ENCODE measurements around the gene HAPLN3. TPM values are rescaled to one million over a fixed set of nuclear protein-coding genes. Genes with fewer than 3 reads are reported as not detected.

HAPLN3 gene
- total RNA-seq, 6 experiments from 2014 or later, result 7.8 to 17.1 (median 16.5) TPM

DNA sequence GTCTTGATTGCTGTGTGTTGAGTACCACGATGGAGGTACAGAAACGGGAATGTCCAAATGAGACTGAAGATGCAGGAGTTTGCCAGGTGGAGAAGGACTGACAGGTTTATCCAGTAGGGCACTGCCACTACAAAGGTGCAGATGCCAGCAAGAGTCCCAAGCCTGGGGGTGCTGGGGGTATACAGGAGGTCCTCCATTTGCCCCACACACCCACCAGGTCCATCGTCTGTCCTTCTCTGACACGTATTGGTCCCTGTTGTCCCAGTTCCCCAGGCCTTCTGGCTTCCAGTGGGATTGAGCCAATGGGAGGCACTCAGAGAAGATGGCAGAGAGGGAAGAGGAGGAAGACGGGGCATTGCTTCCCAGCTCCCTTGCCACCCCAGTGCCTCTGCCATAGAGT, 6.6 kb downstream of the HAPLN3 start:
- peaks cover 7% of the 10 kb centered on the region; the same call in 1 of the 2 replicates for H3K36me3 Mint-ChIP-seq (ENCODE audit: low read depth)
- peaks cover 7% of the 10 kb centered on the region for H3K27me3 Mint-ChIP-seq (ENCODE audit: insufficient read depth)
- H3K27ac Mint-ChIP-seq, result no peak overlapping the region
- TF ChIP-seq, protein P1, sequence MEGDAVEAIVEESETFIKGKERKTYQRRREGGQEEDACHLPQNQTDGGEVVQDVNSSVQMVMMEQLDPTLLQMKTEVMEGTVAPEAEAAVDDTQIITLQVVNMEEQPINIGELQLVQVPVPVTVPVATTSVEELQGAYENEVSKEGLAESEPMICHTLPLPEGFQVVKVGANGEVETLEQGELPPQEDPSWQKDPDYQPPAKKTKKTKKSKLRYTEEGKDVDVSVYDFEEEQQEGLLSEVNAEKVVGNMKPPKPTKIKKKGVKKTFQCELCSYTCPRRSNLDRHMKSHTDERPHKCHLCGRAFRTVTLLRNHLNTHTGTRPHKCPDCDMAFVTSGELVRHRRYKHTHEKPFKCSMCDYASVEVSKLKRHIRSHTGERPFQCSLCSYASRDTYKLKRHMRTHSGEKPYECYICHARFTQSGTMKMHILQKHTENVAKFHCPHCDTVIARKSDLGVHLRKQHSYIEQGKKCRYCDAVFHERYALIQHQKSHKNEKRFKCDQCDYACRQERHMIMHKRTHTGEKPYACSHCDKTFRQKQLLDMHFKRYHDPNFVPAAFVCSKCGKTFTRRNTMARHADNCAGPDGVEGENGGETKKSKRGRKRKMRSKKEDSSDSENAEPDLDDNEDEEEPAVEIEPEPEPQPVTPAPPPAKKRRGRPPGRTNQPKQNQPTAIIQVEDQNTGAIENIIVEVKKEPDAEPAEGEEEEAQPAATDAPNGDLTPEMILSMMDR (IDR thresholded peaks at IDR 0.05), result no peak
- no peak overlapping the region for H3K4me3 Mint-ChIP-seq
- peaks cover 16% of the 10 kb centered on the region for H3K4me1 Mint-ChIP-seq (ENCODE audit: low read depth)
- H3K9me3 Mint-ChIP-seq, result no peaks in the 10 kb centered on the region
- DNase-seq, result no peak

DNA sequence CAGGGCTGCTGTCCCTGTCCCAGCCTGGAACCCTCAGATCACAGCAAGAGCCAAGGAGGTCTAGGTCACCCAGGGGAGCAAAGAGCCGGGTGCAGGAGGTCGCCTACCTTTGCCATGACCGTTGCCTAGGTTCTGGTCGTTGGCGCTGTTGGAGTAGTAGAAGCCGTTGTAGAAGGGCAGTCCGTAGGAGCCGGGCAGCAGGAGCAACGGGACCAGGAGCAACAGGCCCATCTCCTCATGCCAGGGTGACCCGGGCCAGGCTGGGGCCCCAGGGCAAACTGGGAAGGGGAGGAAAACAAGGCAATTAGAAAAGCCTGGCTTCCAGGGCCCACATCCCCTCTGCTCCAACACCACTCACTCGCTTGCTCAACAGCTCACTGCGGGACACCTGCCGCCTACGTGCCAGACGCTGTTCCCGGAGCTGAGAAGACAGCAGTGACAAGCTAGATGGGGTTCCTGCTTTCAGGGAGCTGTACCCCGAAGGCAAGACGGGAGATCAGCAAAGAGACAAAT, 8.2 kb downstream of the HAPLN3 start:
- peaks cover 30% of the 10 kb centered on the region for H3K4me1 Mint-ChIP-seq (ENCODE audit: low read depth)
- DNase-seq, result no peak
- peaks cover 10% of the 10 kb centered on the region for H3K27me3 Mint-ChIP-seq (ENCODE audit: insufficient read depth)
- TF ChIP-seq, protein P1 (IDR thresholded peaks at IDR 0.05), result no peak
- H3K36me3 Mint-ChIP-seq (ENCODE audit: low read depth), result peaks cover 18% of the 10 kb centered on the region
- H3K9me3 Mint-ChIP-seq, result no peaks in the 10 kb centered on the region
- H3K27ac Mint-ChIP-seq, result no peak overlapping the region
- H3K4me3 Mint-ChIP-seq, result no peak overlapping the region

DNA sequence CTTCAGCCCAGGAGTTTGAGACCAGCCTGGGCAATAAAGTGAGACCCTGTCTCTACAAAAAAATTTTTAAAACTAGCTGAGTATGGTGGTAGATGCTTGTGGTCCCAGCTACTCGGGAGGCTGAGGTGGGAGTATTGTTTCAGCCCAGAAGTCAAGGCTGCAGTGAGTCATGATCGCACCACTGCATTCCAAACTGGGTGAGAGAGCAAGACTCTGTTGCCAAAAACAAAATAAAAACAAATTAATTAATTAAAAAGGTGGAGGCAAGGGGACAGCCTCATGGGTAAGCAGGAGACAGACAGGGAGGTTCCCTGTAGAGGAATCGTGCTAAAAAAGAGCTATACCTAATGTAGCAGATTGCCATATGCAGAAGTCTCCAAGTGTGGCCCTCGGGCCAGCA, 12.6 kb downstream of the HAPLN3 start:
- no peaks in the 10 kb centered on the region for H3K9me3 Mint-ChIP-seq
- TF ChIP-seq, protein P1 (IDR thresholded peaks at IDR 0.05), result no peak
- H3K27me3 Mint-ChIP-seq (ENCODE audit: insufficient read depth), result peaks cover 9% of the 10 kb centered on the region
- no peak overlapping the region for H3K4me3 Mint-ChIP-seq
- H3K4me1 Mint-ChIP-seq (ENCODE audit: low read depth), result peaks cover 22% of the 10 kb centered on the region
- no peak overlapping the region; the same call in 1 of the 2 replicates for H3K27ac Mint-ChIP-seq
- DNase-seq, result peak; percentile 65
- peaks cover 30% of the 10 kb centered on the region for H3K36me3 Mint-ChIP-seq (ENCODE audit: low read depth)

DNA sequence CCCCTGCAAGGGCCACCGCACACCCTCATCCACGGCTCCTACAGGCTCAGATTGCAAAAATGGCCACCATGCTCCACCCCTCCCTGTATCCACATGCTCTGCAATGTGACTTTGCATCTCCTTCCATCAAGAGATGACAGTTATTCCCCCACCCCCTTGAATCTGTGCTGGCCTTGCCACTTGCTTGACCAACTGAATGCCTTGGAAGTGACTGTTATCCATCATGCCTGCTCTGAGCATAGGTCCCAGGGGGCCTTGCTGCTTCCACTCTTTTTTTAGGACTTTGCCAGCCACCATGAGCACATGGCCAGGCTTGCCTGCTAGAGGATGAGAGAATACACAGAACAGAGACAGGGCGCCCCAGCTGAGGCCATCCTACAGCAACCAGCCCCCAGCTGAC, 13.6 kb downstream of the HAPLN3 start:
- Mint-ChIP-seq H3K27me3 (ENCODE audit: insufficient read depth) (peaks cover 9% of the 10 kb centered on the region), H3K36me3 (ENCODE audit: low read depth) (peaks cover 33% of the 10 kb centered on the region), H3K27ac (peak overlapping the region; percentile 49; the same call in 1 of the 2 replicates), H3K4me3 (no peak overlapping the region), H3K4me1 (ENCODE audit: low read depth) (peaks cover 22% of the 10 kb centered on the region), H3K9me3 (no peaks in the 10 kb centered on the region)
- no peak for DNase-seq
- TF ChIP-seq, protein P1 (IDR thresholded peaks at IDR 0.05), result no peak

DNA sequence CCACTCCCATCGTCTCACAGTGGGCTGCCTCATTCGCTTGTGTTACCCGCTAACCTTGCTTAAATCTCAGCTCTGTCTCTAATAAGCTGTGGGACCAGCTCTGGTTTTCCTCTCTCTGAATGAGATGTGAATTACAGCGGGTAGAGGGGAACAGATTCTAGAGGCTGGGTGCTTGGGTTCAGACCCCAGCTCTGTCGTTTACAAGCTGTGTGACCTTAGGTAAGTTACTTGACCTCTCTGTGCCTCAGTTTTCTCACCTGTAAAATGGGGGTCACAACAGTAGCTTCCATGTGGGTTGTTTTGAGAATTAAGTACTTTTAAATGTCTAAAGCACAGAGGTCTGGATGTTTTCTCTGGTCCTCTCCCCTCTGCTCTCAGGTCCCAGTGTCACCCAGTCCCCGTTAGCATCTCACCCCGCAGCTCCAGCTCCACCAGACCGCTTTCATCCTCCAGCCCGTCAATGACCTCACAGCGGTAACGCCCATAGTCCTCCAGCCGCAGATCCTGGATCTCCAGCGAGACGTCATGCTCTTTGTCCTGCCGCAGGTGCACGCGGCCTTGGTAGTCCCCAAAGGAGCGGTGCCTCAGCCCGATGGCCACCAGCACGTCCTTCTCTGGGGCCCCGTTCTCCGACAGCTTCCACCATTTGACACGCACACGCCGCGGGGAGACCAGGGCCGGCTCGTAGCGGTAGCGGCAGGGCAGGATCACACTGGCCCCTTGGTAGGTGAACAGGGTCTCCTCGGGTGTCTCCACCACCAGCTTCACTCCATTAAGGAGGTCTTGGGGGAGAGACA, 14.2 kb downstream of the HAPLN3 start:
- no peak for DNase-seq
- H3K36me3 Mint-ChIP-seq (ENCODE audit: low read depth), result peaks cover 38% of the 10 kb centered on the region
- TF ChIP-seq, protein P1 (IDR thresholded peaks at IDR 0.05), result no peak
- H3K4me1 Mint-ChIP-seq (ENCODE audit: low read depth), result peaks cover 22% of the 10 kb centered on the region
- no peak overlapping the region for H3K27ac Mint-ChIP-seq
- no peaks in the 10 kb centered on the region for H3K9me3 Mint-ChIP-seq
- H3K27me3 Mint-ChIP-seq (ENCODE audit: insufficient read depth), result peaks cover 11% of the 10 kb centered on the region
- H3K4me3 Mint-ChIP-seq, result no peak overlapping the region

Measured in HFFc6 (cell line).